VCaP (cell line): ENCODE results near the gene MIF.

ENCODE experiments used
- H3K27ac ChIP-seq: fragments of 450-650 bp; 2 replicates; pipeline ENCODE4 v1.5.1; 2017
- CTCF ChIP-seq: fragments of 450-650 bp; conservative IDR thresholded peaks from 2 replicates; pipeline ENCODE4 v1.5.1; 2017; ENCODE audit warnings: mild to moderate bottlenecking, moderate library complexity

Gene MIF

DNA sequence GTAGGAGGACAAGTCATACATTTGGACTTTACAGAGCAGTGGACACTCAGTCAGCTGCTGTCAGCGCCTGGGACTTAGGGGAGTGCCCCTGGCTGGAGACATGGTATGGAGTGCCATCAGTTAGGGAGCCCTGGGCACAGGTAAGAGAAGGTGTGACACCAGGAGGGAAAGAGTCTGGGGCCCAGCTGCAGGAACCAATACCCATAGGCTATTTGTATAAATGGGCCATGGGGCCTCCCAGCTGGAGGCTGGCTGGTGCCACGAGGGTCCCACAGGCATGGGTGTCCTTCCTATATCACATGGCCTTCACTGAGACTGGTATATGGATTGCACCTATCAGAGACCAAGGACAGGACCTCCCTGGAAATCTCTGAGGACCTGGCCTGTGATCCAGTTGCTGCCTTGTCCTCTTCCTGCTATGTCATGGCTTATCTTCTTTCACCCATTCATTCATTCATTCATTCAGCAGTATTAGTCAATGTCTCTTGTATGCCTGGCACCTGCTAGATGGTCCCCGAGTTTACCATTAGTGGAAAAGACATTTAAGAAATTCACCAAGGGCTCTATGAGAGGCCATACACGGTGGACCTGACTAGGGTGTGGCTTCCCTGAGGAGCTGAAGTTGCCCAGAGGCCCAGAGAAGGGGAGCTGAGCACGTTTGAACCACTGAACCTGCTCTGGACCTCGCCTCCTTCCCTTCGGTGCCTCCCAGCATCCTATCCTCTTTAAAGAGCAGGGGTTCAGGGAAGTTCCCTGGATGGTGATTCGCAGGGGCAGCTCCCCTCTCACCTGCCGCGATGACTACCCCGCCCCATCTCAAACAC is 850 bp upstream of the MIF start:
- H3K27ac ChIP-seq: peak overlapping the region; percentile 95
- no peak for TF ChIP-seq CTCF

GRCh38 chr22:23894710-23895598 is 771 bp downstream of the MIF start:
- peak; percentile 50 for TF ChIP-seq CTCF

DNA sequence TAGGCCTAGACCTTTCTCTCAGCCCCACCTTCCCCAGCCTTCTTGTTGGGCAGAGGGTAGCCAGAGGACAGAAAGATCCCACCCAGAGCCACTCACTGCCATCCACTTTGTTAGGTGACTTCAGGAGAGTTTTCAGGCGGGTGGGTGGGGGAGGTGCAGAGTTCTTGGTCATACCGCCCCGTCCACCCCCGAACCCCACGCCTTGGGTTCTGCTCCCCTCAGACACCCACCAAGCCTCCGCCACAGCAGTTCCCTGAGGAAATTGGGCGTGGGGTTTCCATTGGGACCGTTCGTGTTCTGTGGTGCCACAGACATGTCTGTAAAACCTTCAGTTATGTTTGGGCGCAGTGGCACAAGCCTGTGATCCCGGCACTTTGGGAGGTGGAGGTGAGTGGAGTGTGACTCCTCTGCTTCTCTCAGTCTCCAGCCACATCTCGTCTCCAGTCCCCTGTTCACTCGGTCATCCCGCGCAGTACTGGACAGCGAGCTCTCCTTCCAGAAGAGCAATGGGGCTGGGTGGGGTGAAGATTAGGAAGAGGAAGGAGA is 1.5 kb downstream of the MIF start:
- TF ChIP-seq CTCF: peak; percentile 4; the same call in 1 of the 2 replicates
- peak overlapping the region; percentile 95 for H3K27ac ChIP-seq

More at GRCh38 chr22:23894710-23895598, 771 bp downstream of the MIF start:
- H3K27ac ChIP-seq: peak overlapping the region; percentile 95

DNA sequence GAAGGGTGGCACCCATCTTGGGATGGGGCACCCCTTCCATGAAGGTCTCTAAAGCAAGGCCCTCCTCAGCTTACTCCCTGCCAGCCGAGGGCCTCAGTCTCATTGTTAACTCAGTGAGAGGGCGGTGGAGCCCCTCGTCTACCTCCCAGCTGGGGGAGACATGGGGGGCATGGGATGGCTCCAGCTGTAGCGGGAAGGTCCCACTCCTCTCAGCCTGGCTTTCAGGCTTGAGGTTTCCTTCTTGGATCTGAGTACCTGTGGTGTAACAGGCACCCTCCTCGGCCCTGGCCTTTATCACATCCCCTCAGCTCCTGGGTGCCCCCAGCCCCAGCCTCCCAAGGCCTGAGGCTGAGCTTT is 2.0 kb downstream of the MIF start:
- H3K27ac ChIP-seq: peak overlapping the region; percentile 95; the same call in 1 of the 2 replicates
- no peak for TF ChIP-seq CTCF

- H3K27ac ChIP-seq: no peak overlapping the region
- no peak for TF ChIP-seq CTCF
Observed at GRCh38 chr22:23896523-23897186, 2.5 kb downstream of the MIF start.

DNA sequence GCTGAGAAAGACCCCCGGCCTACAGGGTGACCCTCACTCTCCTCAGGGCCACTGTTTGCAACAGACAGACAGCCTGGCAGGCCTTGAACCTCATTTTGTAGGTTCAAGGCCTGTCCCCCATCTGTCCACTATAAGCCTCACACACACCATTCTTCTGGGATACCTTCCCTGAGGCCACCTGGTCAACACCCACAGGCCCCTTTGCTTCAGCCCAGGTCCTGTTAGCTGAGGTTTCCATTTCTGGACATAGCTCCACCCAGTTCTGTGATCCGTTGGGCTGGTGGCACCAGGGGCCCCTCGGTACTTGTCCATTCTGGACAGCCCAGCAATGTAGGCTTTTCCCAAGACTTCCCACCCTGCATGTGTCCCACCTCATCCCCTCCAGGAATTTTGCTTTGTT is 3.1 kb downstream of the MIF start:
- H3K27ac ChIP-seq: no peak overlapping the region
- TF ChIP-seq CTCF: no peak
